HG03108 (cell line): Measurements from ENCODE around the gene SRC.
"Not testable (repeated sequence)": the region's sequence is repeated elsewhere in the genome, so short reads cannot be mapped to it uniquely, and the experiment has no call there.

ENCODE experiments used
- ATAC-seq: cut with Tn5 transposase; IDR thresholded peaks from one replicate; pipeline ENCODE4 v1.9.1; 2021; ENCODE audit warnings: moderate library complexity; ENCODE audit not compliant: unreplicated experiment

The SRC gene

DNA sequence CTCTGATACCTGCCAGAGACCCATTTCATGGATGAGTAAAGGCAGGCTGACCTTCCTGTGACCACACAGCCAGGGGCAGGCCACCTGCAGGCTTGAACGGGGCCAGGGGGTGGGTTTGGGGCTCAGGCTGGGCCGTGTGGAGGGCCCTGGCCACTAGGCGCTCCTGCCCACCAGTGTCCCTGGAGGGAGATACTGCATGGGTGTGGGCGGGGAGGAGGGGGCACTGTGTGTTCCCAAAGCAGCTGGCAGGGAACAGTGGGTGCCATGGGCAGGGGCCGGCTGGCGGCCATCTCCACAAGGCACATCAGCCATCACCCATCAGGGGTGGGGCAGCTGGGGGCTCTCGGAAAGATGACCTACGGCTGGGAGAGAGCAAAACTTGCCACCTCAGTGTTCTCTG is 15.4 kb downstream of the SRC start:
- no peak for ATAC-seq

DNA sequence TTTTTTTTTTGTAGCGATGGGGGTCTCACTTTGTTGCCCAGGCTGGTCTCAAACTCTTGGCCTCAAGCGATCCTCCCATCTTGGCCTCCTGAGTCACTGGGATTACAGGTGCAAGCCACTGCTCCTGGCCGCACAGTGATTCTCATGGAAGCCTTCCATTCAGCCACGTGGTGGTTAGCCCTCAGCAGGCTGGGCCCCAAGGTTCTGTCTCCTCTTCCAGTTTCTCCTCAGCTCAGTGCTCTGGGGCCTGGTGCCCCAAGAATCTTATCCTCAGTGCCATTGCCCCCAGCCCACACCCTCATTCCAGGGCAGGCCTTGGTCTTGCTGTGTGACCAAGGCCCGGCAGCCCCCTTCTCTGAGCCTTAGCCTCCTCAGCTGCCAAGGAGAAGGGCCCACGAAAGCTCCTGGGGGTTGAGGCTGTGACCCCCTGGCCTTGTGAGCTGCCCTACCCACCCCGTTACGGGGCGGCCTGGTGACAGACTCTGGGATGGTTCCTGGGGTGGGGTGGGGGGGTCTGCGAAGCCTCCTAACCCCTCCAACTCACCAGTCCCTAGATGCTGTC is 16.4 kb downstream of the SRC start:
- no peak for ATAC-seq

- ATAC-seq, result no peak
These were observed 16.9 kb downstream of the SRC start for GRCh38 chr20:37362821-37363220.

DNA sequence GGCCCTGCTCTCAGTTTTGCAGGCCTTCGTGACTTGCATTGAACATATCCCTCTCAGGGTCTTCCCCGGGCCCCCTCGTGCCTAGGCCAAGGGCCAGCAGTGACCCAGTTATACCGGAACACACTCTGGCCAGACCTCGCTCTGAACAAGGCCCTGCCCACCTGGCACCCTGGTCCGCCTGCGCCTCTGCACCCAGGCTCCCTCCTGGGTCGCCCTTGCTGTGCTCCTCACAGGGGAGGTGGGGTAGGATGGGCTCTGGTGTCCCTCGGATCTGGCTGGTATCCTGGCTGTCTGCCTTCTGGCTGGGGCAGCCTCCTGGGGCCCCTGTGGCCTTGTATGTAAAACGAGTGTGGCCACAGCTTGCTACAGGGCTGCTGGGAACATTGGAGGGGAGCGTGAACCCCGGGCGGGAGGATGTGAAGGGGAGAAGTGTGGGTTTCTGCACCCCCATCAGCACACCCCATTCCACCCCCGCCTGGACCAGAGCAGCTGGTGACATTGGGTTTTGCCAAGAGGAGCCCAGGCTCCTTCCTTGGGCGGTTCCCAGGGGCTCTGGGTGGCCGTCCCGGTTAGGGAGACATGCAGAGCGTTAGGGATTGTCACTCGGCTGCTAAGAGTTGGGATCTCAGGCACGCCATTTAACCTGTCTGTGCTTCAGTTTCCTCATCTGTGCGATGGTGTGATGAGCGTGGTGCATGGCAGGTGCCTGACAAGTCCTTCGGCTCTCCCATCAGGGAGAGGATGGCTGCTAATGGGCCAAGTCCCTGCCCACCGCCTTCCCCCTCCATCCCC is 17.5 kb downstream of the SRC start:
- ATAC-seq, result no peak

DNA sequence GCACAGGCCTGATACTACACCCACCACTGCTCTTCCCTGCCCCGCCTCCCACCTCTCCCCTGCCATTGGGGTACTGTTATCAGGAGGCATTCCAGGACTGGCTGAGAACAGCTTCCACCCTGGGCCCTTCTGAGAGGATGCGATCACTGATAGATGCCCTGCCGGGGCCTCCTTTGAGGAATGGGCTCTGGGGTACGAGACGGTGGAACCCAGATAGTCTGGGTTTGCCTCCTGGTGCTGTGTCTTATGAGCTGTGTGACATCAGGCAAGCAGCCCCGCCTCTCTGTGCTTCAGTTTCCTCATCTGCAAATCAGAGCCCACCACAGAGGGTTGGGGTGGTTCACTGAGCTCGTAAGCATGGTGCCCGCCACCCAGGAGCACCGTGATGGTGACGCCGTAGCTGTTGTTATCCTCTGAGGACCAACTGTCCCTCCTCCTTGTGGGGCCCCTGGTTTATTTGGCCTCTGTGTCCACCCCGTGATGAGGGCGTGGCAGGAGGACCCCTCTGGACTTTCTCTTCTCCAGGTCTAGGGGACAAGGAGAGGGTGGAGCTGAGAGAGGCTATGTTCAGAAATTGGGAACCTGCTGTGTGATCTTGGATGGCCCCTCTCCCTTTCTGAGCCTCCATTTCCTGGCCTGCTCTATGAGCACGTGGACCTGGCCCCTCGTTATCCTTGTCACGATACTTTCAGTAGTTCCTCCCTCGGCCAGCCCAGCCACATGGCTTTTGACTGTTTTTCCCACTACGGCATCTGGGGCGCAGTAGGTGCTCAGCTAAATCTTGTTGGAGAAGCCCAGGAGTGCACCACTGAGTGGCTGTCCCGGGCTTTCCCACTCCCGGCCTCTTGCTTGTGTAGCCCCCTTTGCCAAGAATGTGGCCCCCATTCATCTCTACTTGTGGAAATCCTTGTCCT is 18.3 kb downstream of the SRC start:
- ATAC-seq, result no peak

- ATAC-seq, result no peak
These were observed 19.0 kb downstream of the SRC start for GRCh38 chr20:37364927-37365272.

DNA sequence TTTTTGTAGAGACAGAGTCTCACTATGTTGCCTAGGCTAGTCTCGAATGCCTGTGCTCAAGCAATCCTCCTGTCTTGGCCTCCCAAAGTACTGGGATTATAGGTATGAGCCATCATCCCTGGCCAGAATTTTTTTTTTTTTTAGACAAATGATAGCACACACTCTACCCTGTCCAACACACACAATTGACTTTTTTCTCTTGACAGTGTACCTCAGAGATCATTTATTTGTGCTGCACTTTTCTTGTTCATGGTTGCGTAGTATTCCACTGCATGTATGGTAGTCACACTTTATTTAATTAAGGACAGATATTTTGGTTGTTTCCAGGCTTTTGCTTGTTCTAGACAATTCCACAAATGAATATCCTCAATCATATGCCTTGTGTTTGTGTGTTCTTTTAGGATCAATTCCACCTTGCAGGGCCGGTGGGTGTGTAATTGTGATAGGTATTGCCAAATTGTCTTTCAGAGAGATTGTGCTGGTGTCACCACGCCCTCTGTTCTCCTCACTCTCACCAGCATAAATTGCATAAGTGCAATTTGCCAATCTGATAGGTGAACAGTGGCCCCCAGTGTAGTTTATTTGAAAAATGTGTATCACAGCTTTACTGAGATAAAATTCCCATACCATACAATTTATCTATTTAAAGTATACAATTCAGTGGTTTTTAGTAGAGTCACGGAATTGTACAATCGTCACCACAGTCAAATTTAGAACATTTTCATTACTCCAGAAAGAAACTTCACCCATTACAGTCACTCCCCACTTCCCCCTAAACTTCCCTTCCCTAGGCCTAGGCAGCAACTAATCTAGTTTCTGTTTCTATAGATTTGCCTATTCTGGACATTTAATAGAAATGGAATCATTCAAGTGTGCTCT is 20.1 kb downstream of the SRC start:
- ATAC-seq, result peak; percentile 56

GRCh38 chr20:37366743-37367142 is 20.8 kb downstream of the SRC start:
- no peak for ATAC-seq

DNA sequence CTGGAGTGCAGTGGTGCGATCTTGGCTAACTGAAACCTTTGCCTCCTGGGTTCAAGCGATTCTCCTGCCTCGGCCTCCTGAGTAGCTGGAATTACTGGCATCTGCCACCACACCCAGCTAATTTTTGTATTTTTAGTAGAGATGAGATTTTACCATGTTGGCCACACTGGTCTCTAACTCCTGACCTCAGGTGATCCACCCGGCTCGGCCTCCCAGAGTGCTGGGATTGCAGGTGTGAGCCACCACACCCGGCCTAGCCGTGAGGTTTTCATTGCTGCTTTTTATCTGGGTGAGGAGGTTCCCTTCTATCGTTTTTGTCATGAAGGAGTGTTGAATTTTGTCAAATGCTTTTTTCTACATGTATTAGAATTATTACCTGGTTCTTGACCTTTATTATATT is 23.9 kb downstream of the SRC start:
- ATAC-seq, result no peak

- ATAC-seq, result not testable (repeated sequence)
These were observed 25.9 kb downstream of the SRC start for GRCh38 chr20:37371845-37372244.

DNA sequence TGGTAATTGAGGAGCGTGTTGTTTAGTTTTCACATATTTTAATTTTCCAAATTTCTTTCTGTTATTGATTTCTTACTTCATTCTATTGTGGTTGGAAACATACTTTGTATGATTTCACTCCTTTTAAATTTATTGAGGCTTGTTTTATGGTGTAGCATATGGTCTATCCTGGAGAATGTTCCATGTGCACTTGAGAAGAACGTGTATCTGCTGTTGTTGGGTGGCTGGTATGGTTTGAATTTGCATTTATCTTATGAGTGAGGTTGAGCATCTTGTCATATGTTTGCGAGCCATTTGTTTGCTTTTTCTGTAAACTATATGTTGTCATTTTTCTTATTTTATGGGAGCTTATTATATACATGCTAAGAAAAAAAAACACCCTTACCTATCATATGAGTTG is 26.5 kb downstream of the SRC start:
- ATAC-seq, result no peak

- ATAC-seq, result no peak
These were observed 27.2 kb downstream of the SRC start for GRCh38 chr20:37373020-37373598.

DNA sequence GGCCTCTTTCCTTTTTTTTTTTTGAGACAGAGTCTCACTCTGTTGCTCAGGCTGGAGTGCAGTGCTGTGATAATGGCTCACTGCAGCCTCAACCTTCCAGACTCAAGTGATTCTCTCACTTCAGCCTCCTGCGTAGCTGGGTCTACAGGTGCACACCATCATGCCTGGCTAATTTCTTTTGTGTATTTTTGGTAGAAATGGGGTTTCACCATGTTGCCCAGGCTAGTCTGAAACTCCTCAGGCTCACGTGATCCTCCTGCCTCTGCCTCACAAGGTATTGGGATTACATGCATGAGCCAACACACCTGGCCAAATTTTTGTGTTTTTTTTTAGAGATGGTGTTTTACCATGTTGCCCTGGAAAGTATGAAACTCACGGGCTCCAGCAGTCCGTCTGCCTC is 29.3 kb downstream of the SRC start:
- no peak for ATAC-seq

DNA sequence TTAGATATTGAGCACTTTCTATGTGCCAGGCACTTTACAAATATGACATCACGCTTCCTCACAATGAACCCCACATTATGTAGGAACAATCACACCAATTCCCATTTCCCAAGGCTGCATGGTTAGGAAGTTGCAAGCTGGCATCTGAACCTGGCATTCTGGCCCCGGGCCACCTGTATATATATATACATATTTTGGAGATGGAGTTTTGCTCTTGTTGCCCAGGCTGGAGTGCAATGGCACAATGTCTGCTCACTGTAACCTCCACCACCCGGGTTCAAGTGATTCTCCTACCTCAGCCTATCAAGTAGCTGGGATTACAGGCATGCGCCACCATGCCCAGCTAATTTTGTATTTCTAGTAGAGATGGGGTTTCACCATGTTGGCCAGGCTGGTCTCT is 30.4 kb downstream of the SRC start:
- ATAC-seq, result no peak

GRCh38 chr20:37376791-37377190 is 30.9 kb downstream of the SRC start:
- ATAC-seq, result no peak

DNA sequence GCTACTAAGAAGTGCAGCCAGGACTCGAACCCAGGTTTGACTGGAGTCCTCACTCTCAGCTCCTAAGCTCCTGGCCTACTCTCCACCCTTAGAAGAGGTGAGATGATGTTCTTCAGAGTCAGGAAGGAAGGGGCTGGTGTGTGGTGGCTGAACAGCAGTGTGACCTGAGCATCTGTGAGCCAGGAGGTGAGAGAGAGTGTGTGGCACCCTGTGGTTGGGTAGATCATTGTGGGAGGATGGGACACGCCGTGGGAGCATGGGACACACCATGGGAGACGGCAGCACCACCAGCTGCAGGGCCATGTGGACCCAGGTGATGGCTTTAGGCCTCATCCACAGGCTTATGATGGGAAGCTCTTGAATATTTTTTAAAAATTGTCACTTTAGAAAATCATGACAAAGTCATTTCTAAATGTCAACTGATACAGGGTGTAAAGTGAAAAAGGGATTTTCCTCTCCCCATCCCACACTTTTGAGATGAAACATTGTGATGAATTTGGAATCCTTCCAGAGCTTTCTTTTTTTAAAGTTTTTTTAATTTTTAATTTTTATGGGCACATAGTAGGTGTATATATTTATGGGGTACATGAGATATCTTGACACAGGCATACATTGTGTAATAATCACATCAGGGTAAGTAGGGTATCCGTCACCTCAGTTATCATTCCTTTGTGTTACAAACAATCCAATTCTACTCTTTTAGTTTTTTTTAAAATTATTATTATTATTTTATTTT is 31.6 kb downstream of the SRC start:
- peak; percentile 35 for ATAC-seq

DNA sequence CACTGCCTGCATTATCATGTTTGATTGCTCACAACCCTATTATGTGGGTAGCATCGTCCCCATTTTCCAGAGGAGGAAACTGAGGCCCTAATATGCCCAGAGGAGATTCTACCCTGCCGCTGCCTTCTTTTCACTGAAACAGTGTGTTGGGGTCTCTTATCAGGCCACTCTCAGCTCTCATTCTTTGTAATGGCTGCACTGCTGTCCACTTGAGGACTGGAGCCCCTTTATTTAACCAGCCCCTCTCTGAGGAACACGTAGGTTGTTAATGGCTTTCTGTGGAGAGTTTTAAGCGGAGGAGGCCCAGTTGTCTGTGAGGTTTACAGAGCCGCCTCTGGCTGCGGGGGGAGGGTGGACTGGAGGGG is 32.5 kb downstream of the SRC start:
- no peak for ATAC-seq

- no peak for ATAC-seq
These were observed 33.1 kb downstream of the SRC start for GRCh38 chr20:37378785-37379598.
